GM19372 (cell line): ENCODE results near the gene DHDH.
"Not testable (repeated sequence)": the region's sequence is repeated elsewhere in the genome, so short reads cannot be mapped to it uniquely, and the experiment has no call there.

Source experiments
- ATAC-seq: cut with Tn5 transposase; IDR thresholded peaks from one replicate; pipeline ENCODE4 v1.9.1; 2021; ENCODE audit warnings: mild to moderate bottlenecking, low read depth, moderate library complexity; ENCODE audit not compliant: unreplicated experiment

Gene DHDH

GRCh38 chr19:48914181-48914580 lies 19.3 kb upstream of the DHDH start:
- no peak for ATAC-seq

GRCh38 chr19:48915757-48916156 lies 17.7 kb upstream of the DHDH start:
- ATAC-seq = no peak

- no peak for ATAC-seq
These were observed 15.4 kb upstream of the DHDH start for GRCh38 chr19:48918071-48918470.

GRCh38 chr19:48918801-48919247 lies 14.7 kb upstream of the DHDH start:
- no peak for ATAC-seq

- ATAC-seq = not testable (repeated sequence)
These were observed 14.2 kb upstream of the DHDH start for GRCh38 chr19:48919271-48919670.

GRCh38 chr19:48920949-48921348 lies 12.6 kb upstream of the DHDH start:
- no peak for ATAC-seq

- no peak for ATAC-seq
These were observed 11.6 kb upstream of the DHDH start for GRCh38 chr19:48921721-48922500.

GRCh38 chr19:48922548-48923490 lies 10.7 kb upstream of the DHDH start:
- ATAC-seq = no peak

GRCh38 chr19:48925240-48925843 lies 8.2 kb upstream of the DHDH start:
- ATAC-seq = no peak

- ATAC-seq = not testable (repeated sequence)
These were observed 7.6 kb upstream of the DHDH start for GRCh38 chr19:48925890-48926289.

- ATAC-seq = no peak
These were observed 6.6 kb upstream of the DHDH start for GRCh38 chr19:48926909-48927308.

GRCh38 chr19:48927692-48928091 lies 5.8 kb upstream of the DHDH start:
- not testable (repeated sequence) for ATAC-seq

GRCh38 chr19:48928164-48929025 lies 5.1 kb upstream of the DHDH start:
- ATAC-seq = no peak

GRCh38 chr19:48934837-48935236 lies 1.3 kb downstream of the DHDH start:
- ATAC-seq = no peak

- no peak for ATAC-seq
These were observed 2.4 kb downstream of the DHDH start for GRCh38 chr19:48935864-48936263.

- ATAC-seq = no peak
These were observed 4.8 kb downstream of the DHDH start for GRCh38 chr19:48938256-48938655.

- ATAC-seq = no peak
These were observed 7.4 kb downstream of the DHDH start for GRCh38 chr19:48940902-48941301.

GRCh38 chr19:48943081-48943480 lies 9.6 kb downstream of the DHDH start:
- no peak for ATAC-seq

- ATAC-seq = no peak
These were observed 11.9 kb downstream of the DHDH start for GRCh38 chr19:48945415-48945814.

GRCh38 chr19:48945817-48946216 lies 12.3 kb downstream of the DHDH start:
- ATAC-seq = no peak
